Stimulated activated CD4-positive, alpha-beta T cell treated with anti-CD3 and anti-CD28 coated beads, Interleukin-4, amount 100 ng/mL, for 1 hour (primary cell): ENCODE measurements around the gene CORO1A.
"Not testable (repeated sequence)": the region's sequence is repeated elsewhere in the genome, so short reads cannot be mapped to it uniquely, and the experiment has no call there.

ENCODE experiments used
- DNase-seq: peaks from one replicate; pipeline ENCODE4 v3.0.0-alpha.2; 2020

Gene CORO1A

GRCh38 chr16:30206252-30206651 lies 22.9 kb downstream of the CORO1A start:
- not testable (repeated sequence) for DNase-seq

GRCh38 chr16:30207063-30207704 lies 23.8 kb downstream of the CORO1A start:
- not testable (repeated sequence) for DNase-seq

GRCh38 chr16:30209032-30209431 lies 25.6 kb downstream of the CORO1A start:
- not testable (repeated sequence) for DNase-seq

- DNase-seq, result not testable (repeated sequence)
Measured at GRCh38 chr16:30211414-30211813, 28.0 kb downstream of the CORO1A start.

GRCh38 chr16:30217082-30217481 lies 33.7 kb downstream of the CORO1A start:
- DNase-seq, result not testable (repeated sequence)
